AG04450 (cell line): ENCODE results near the gene SLC24A3. TPM values are rescaled to one million over a fixed set of nuclear protein-coding genes. Genes with fewer than 3 reads are reported as not detected.

Experiments
- CTCF ChIA-PET: fragments of 300-600, 350-600 bp; formaldehyde crosslinking; extraction: SDS; loops from one replicate; lab custom pipeline; 2022; ENCODE audit warnings: antibody characterized with exemption, inconsistent platforms; lab: Charles Lee
- POLR2A ChIA-PET: fragments of 350-600 bp; formaldehyde crosslinking; extraction: SDS; loops from one replicate; lab custom pipeline; 2021; ENCODE audit warnings: antibody characterized with exemption, inconsistent platforms; lab: Yijun Ruan, JAX
- DNase-seq: peaks from one replicate; pipeline ENCODE4 v3.0.0-alpha.2; 2011; ENCODE audit warnings: low read depth, low spot score
- H3K27ac ChIP-seq: one replicate; pipeline ENCODE4 v1.5.1; 2012; ENCODE audit warnings: low read depth, low read length, control low read depth
- H3K27me3 ChIP-seq: one replicate; pipeline ENCODE4 v1.6.0; 2012; ENCODE audit warnings: low read length; ENCODE audit not compliant: control insufficient read depth, insufficient read depth
- H3K4me3 ChIP-seq: 2 replicates; pipeline ENCODE4 v1.5.1; 2011; ENCODE audit warnings: mild to moderate bottlenecking, low read depth, low read length, control low read depth
- H3K9me3 ChIP-seq: 2 replicates; pipeline ENCODE4 v1.5.1; 2012; ENCODE audit warnings: low read length; ENCODE audit not compliant: control insufficient read depth, insufficient read depth
- CTCF ChIP-seq: IDR thresholded peaks from 2 replicates; pipeline ENCODE4 v1.5.1; 2011; ENCODE audit warnings: low read depth, low read length, control low read depth, inconsistent platforms
- polyA plus RNA-seq: library from polyadenylated mRNA; depleted of rRNA; stranded (reverse); fragments of >200 nt; gene quantifications from 2 replicates; pipeline ENCODE4 v1.2.3, GENCODE V29; 2011

SLC24A3 gene
- polyA plus RNA-seq, 1 experiment: not detected

DNA sequence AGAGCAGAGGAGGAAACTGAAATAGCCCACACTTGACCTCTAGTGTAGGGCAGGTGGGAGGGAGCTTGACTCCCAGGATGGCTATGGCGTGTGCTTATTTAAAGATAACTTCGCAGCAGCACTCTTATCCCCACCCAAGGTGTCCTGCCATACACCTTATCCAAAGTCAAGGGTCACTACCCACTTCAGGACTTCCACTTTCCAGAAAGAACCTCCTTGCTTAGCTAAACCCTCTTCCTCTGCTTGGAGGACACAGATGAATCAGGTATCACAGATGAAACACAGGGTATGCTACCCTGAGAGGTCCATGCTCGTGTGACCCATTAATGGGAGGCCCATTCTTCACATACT lies 547.9 kb downstream of the SLC24A3 start:
- Histone ChIP-seq H3K27ac (no peak overlapping the region), H3K27me3 (no peaks in the 10 kb centered on the region), H3K4me3 (no peak overlapping the region), H3K9me3 (peaks cover 3% of the 10 kb centered on the region; the same call in 1 of the 2 replicates)
- TF ChIP-seq CTCF: no peak
- no peak for DNase-seq
- CTCF ChIA-PET: interaction anchor here (1.0 kb wide), 1 partner anchor 67 kb away, joined by 4 read pairs; no protein-coding TSS in a partner anchor
- POLR2A ChIA-PET: no interaction called here

- Histone ChIP-seq H3K27me3 (no peaks in the 10 kb centered on the region), H3K4me3 (no peak overlapping the region), H3K9me3 (peaks cover 3% of the 10 kb centered on the region; the same call in 1 of the 2 replicates), H3K27ac (no peak overlapping the region)
- no peak for DNase-seq
- ChIA-PET POLR2A (no interaction called here), CTCF (no interaction called here)
- TF ChIP-seq CTCF: no peak
Observed at GRCh38 chr20:19761326-19761725, 548.9 kb downstream of the SLC24A3 start.

DNA sequence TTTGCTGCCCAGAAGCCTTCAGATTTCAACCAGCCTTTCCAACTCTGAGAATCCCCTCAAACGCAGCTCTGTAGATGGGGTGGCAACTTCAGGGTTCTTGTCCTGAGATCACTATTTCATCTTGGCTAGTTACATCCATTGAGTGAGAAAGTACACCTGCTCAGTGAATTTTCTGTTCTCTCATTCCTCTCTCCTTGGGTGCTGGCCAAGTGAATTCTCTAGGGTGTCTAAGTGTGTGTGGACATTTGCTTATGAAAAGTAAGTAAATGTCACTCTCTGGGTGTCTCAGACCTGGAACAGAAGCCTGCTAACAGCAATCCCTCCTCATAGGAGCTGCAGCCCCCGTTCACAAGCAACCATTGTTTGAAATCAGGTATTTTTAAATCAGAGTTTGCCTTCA lies 549.4 kb downstream of the SLC24A3 start:
- ChIA-PET POLR2A (no interaction called here), CTCF (no interaction called here)
- DNase-seq: no peak
- Histone ChIP-seq H3K27me3 (no peaks in the 10 kb centered on the region), H3K4me3 (no peak overlapping the region), H3K9me3 (peaks cover 3% of the 10 kb centered on the region; the same call in 1 of the 2 replicates), H3K27ac (no peak overlapping the region)
- no peak for TF ChIP-seq CTCF

- no peak for DNase-seq
- Histone ChIP-seq H3K4me3 (no peak overlapping the region), H3K27me3 (no peaks in the 10 kb centered on the region), H3K27ac (no peak overlapping the region), H3K9me3 (no peaks in the 10 kb centered on the region)
- no peak for TF ChIP-seq CTCF
- ChIA-PET POLR2A (no interaction called here), CTCF (interaction anchor here (0.7 kb wide), 1 partner anchor 63 kb away, joined by 3 read pairs; no protein-coding TSS in a partner anchor)
Observed at GRCh38 chr20:19764207-19764606, 551.8 kb downstream of the SLC24A3 start.

- no peaks in the 10 kb centered on the region for H3K27me3 ChIP-seq
- no peak overlapping the region for H3K27ac ChIP-seq
- no peak for TF ChIP-seq CTCF
- POLR2A ChIA-PET: no interaction called here
- no peak overlapping the region for H3K4me3 ChIP-seq
- CTCF ChIA-PET: no interaction called here
- no peaks in the 10 kb centered on the region for H3K9me3 ChIP-seq
- DNase-seq: no peak
Observed at GRCh38 chr20:19765266-19765665, 552.8 kb downstream of the SLC24A3 start.
